HepG2 (cell line): ENCODE measurements around the gene TSSK3. TPM values are rescaled to one million over a fixed set of nuclear protein-coding genes. Genes with fewer than 3 reads are reported as not detected.
A peak's percentile ranks its signal among the peaks of the same experiment; 100 is the strongest.

Source experiments
- ATF7 ChIP-seq, 2 experiments: fragments of 450-650 bp in 1 of 2; sonication (generic) in 1 of 2; formaldehyde crosslinking in 1 of 2; IDR thresholded peaks; 2 replicates each; pipeline versions ENCODE4 v1.4.0 to v1.6.1; 2016 to 2020; ENCODE audit warnings: antibody characterized with exemption in 1 of 2, mild to moderate bottlenecking in 1 of 2, missing genetic modification reagents in 1 of 2
- BHLHE40 ChIP-seq: IDR thresholded peaks from 2 replicates; pipeline ENCODE4 v1.6.1; 2011; ENCODE audit warnings: low read length, improper control_type of control experiment
- KMT2A ChIP-seq: sonication (generic); formaldehyde crosslinking; IDR thresholded peaks from 2 replicates; pipeline ENCODE4 v1.4.0; 2020; ENCODE audit warnings: missing genetic modification reagents
- MAF1 ChIP-seq: sonication (generic); formaldehyde crosslinking; IDR thresholded peaks from 2 replicates; pipeline ENCODE4 v1.5.0; 2020; ENCODE audit warnings: missing genetic modification reagents, borderline replicate concordance
- NFE2L2 ChIP-seq: fragments of 150-350 bp; IDR thresholded peaks from 2 replicates; pipeline ENCODE4 v1.6.1; 2014; ENCODE audit warnings: low read length
- NR1H2 ChIP-seq: sonication (generic); formaldehyde crosslinking; IDR thresholded peaks from 2 replicates; pipeline ENCODE4 v1.8.1; 2022; ENCODE audit warnings: low read depth, missing genetic modification reagents, borderline replicate concordance
- PTBP1 ChIP-seq: fragments of 200-400 bp; formaldehyde crosslinking; IDR thresholded peaks from 2 replicates; pipeline ENCODE4 v1.6.1; 2018; ENCODE audit warnings: low read length, low read depth; ENCODE audit not compliant: poor library complexity, severe bottlenecking
- TBP ChIP-seq: sonication (generic); formaldehyde crosslinking; IDR thresholded peaks from 2 replicates; pipeline ENCODE4 v1.5.0; 2020; ENCODE audit warnings: missing genetic modification reagents
- WIZ ChIP-seq: sonication (generic); formaldehyde crosslinking; IDR thresholded peaks from 2 replicates; pipeline ENCODE4 v1.5.1; 2020; ENCODE audit warnings: mild to moderate bottlenecking, missing genetic modification reagents
- ZNF282 ChIP-seq: fragments of 450-650 bp; IDR thresholded peaks from 2 replicates; pipeline ENCODE4 v1.6.1; 2018; ENCODE audit not compliant: partially characterized antibody
- ZNF333 ChIP-seq: sonication (generic); formaldehyde crosslinking; IDR thresholded peaks from 2 replicates; pipeline ENCODE4 v1.4.0; 2020; ENCODE audit warnings: mild to moderate bottlenecking, missing genetic modification reagents, borderline replicate concordance
- ZNF556 ChIP-seq: sonication (generic); formaldehyde crosslinking; IDR thresholded peaks from 2 replicates; pipeline ENCODE4 v1.4.0; 2020; ENCODE audit warnings: mild to moderate bottlenecking, missing genetic modification reagents, borderline replicate concordance
- ZNF782 ChIP-seq: sonication (generic); formaldehyde crosslinking; IDR thresholded peaks from 2 replicates; pipeline ENCODE4 v1.4.0; 2020; ENCODE audit warnings: missing genetic modification reagents, mild to moderate bottlenecking, borderline replicate concordance
- polyA plus RNA-seq, 8 experiments: library from polyadenylated mRNA; depleted of rRNA in 3 of 8; stranded (reverse) in 7 of 8; unstranded in 1 of 8; fragments of >200 nt; fragmentation: Illumina TruSeq in 4 of 8; extraction: Trizol in 4 of 8; gene quantifications; 2 replicates each; pipeline versions ENCODE4 v1.2.1 to v1.2.3, GENCODE V29; 2011 to 2016; ENCODE audit warnings: low read depth in 4 of 8, missing spikeins in 1 of 8, mixed read lengths in 1 of 8; ENCODE audit not compliant: insufficient read depth in 1 of 8
- total RNA-seq, 5 experiments: library from RNA; depleted of rRNA; stranded (reverse); fragments of >200 nt; fragmentation: Illumina TruSeq; extraction: Trizol; gene quantifications; 2 replicates each; pipeline ENCODE4 v1.2.3, GENCODE V29; 2016; ENCODE audit warnings: low read depth in 1 of 5
- TF ChIP-seq, protein P1 (sequence below): sonication (generic); formaldehyde crosslinking; IDR thresholded peaks from 2 replicates; pipeline ENCODE4 v1.4.0; 2020; ENCODE audit warnings: mild to moderate bottlenecking, missing genetic modification reagents
- TF ChIP-seq, protein P2 (sequence below): sonication (generic); formaldehyde crosslinking; IDR thresholded peaks from 2 replicates; pipeline ENCODE4 v1.8.0; 2022; ENCODE audit warnings: mild to moderate bottlenecking, missing genetic modification reagents, moderate library complexity
- TF ChIP-seq, protein P3 (sequence below): sonication (generic); formaldehyde crosslinking; conservative IDR thresholded peaks from 2 replicates; pipeline ENCODE4 v1.5.0; 2020; ENCODE audit warnings: missing genetic modification reagents
- TF ChIP-seq, protein P4 (sequence below): sonication (generic); formaldehyde crosslinking; IDR thresholded peaks from 2 replicates; pipeline ENCODE4 v1.4.0; 2020; ENCODE audit warnings: low read depth, mild to moderate bottlenecking, missing genetic modification reagents

TSSK3 gene
- total and polyA plus RNA-seq, 2 of the 13 experiments (the other 11 are each of a cell fraction or from before 2014, with no cell fraction given): 1.0 to 1.1 TPM

DNA sequence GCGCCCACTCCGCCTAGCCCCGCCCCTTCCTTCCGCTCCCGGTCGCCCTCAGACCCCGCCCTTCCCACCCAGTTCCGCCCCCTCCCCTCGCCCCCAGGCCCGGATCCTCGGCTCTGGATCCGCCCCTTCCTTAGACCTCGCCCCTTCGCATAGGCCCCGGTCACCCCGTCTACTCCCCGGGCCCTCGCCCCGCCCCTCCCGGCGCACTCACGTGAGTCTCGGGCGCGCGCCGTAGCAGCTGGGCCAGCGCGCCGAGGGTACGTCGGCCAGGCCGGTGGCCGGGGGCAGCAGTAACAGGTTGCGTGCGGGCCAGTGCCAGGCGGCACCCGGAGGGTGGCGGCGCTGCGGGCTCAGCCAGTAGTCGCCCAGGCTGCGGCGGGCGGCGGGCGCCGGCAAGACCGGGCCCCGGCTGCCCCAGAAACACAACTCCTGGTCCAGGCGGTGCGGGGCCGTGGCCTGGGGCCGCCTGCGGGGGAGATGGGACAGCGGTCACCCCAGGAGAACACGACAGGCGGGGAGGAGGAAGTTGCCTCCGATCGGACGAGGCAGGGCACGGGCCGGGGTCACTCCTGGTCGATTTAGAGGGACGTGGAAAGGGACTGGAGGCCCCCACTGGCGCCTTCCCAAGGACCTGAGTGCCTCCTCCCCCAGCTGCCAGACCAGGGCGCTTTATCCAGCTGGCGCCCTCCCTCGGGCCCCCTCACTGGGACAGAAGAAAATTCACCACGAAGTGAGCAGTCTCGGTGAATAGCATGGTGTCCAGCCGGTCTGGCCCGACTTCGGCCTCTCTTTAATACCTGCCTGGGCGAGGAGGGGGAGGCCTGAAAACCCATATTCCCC is 10.7 kb upstream of the TSSK3 start (continued):
- TF ChIP-seq, protein P1, sequence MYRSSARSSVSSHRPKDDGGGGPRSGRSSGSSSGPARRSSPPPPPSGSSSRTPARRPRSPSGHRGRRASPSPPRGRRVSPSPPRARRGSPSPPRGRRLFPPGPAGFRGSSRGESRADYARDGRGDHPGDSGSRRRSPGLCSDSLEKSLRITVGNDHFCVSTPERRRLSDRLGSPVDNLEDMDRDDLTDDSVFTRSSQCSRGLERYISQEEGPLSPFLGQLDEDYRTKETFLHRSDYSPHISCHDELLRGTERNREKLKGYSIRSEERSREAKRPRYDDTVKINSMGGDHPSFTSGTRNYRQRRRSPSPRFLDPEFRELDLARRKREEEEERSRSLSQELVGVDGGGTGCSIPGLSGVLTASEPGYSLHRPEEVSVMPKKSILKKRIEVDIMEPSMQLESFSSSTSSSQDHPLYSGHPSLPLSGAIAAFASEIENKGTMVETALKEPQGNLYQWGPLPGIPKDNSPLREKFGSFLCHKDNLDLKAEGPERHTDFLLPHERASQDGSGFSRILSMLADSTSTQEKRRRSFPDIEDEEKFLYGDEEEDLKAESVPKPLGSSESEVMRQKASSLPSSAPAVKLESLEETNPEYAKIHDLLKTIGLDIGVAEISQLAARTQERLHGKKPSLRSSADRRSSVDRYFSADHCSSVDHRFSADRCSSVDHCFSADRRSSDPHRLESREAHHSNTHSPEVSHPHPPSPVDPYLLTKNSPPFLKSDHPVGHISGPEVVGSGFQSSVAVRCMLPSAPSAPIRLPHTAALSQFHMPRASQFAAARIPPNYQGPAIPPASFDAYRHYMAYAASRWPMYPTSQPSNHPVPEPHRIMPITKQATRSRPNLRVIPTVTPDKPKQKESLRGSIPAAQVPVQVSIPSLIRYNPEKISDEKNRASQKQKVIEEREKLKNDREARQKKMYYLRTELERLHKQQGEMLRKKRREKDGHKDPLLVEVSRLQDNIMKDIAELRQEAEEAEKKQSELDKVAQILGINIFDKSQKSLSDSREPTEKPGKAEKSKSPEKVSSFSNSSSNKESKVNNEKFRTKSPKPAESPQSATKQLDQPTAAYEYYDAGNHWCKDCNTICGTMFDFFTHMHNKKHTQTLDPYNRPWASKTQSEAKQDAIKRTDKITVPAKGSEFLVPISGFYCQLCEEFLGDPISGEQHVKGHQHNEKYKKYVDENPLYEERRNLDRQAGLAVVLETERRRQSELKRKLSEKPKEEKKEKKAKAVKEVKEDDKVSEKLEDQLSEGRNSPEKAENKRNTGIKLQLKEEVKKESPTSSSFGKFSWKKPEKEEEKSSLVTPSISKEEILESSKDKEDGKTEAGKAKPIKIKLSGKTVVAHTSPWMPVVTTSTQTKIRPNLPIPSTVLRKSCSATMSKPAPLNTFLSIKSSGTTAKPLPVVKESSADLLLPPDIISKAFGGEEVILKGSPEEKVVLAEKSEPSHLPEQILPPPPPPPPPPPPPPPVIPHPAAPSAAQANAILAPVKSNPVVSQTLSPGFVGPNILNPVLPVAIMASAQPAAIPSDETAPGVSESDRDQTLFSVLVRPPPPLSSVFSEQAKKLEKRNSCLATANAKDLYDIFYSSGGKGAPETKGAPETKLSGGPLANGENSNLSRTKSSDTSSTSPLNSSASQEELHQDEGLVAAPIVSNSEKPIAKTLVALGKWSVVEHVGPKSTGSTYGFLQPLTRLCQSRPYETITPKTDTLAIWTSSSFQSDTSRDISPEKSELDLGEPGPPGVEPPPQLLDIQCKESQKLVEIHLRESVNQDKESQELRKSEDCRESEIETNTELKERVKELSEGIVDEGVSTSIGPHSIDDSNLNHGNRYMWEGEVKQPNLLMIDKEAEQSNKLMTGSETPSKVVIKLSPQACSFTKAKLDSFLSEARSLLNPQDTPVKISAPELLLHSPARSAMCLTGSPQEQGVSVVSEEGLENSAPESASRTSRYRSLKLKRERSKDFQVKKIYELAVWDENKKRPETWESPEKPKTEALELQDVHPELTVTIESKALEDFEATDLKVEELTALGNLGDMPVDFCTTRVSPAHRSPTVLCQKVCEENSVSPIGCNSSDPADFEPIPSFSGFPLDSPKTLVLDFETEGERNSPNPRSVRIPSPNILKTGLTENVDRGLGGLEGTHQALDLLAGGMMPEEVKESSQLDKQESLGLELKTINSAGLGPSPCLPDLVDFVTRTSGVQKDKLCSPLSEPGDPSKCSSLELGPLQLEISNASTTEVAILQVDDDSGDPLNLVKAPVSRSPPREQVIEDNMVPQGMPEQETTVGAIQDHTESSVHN: no peak
- no peak for TF ChIP-seq NFE2L2
- TF ChIP-seq MAF1: 0 out of 2 replicates have a peak, but pooled peaks have one; percentile 35
- no peak for TF ChIP-seq PTBP1
- TF ChIP-seq NR1H2: no peak
- TF ChIP-seq ATF7 (IDR thresholded peaks at IDR 0.05): no peak
- no peak for TF ChIP-seq ATF7 (CRISPR knock-in tag; IDR thresholded peaks at IDR 0.05)
- TF ChIP-seq KMT2A (CRISPR knock-in tag): no peak
- TF ChIP-seq BHLHE40: peak; percentile 99
- TF ChIP-seq, protein P2, sequence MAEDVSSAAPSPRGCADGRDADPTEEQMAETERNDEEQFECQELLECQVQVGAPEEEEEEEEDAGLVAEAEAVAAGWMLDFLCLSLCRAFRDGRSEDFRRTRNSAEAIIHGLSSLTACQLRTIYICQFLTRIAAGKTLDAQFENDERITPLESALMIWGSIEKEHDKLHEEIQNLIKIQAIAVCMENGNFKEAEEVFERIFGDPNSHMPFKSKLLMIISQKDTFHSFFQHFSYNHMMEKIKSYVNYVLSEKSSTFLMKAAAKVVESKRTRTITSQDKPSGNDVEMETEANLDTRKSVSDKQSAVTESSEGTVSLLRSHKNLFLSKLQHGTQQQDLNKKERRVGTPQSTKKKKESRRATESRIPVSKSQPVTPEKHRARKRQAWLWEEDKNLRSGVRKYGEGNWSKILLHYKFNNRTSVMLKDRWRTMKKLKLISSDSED (CRISPR knock-in tag): no peak
- TF ChIP-seq TBP (CRISPR knock-in tag): no peak
- no peak for TF ChIP-seq ZNF782 (CRISPR knock-in tag)
- TF ChIP-seq ZNF282: no peak
- TF ChIP-seq, protein P3, sequence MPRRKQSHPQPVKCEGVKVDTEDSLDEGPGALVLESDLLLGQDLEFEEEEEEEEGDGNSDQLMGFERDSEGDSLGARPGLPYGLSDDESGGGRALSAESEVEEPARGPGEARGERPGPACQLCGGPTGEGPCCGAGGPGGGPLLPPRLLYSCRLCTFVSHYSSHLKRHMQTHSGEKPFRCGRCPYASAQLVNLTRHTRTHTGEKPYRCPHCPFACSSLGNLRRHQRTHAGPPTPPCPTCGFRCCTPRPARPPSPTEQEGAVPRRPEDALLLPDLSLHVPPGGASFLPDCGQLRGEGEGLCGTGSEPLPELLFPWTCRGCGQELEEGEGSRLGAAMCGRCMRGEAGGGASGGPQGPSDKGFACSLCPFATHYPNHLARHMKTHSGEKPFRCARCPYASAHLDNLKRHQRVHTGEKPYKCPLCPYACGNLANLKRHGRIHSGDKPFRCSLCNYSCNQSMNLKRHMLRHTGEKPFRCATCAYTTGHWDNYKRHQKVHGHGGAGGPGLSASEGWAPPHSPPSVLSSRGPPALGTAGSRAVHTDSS (CRISPR knock-in tag): no peak
- TF ChIP-seq, protein P4, sequence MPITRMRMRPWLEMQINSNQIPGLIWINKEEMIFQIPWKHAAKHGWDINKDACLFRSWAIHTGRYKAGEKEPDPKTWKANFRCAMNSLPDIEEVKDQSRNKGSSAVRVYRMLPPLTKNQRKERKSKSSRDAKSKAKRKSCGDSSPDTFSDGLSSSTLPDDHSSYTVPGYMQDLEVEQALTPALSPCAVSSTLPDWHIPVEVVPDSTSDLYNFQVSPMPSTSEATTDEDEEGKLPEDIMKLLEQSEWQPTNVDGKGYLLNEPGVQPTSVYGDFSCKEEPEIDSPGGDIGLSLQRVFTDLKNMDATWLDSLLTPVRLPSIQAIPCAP (CRISPR knock-in tag): no peak
- TF ChIP-seq WIZ (CRISPR knock-in tag): no peak
- TF ChIP-seq ZNF333: peak; percentile 39; the same call in 1 of the 2 replicates
- TF ChIP-seq ZNF556 (CRISPR knock-in tag): no peak
